ENCODE data around the gene ZNF276. TPM values are rescaled to one million over a fixed set of nuclear protein-coding genes. Genes with fewer than 3 reads are reported as not detected.

The ZNF276 gene
- total RNA-seq, 1 experiment from 2014 or later, result 30.1 TPM

- H3K9ac ChIP-seq (ENCODE audit: low read length), result no peak overlapping the region
- no peaks in the 10 kb centered on the region for H3K4me1 ChIP-seq (ENCODE audit: insufficient read depth, low read length)
- no peaks in the 10 kb centered on the region for H3K9me2 ChIP-seq (replicated peaks; ENCODE audit: low read length)
- no peak overlapping the region for H3K4me2 ChIP-seq (ENCODE audit: low read length)
- POLR2A ChIA-PET (ENCODE audit: unreplicated experiment), result interaction anchor here (0.5 to 0.7 kb wide), 2 partner anchors 29 to 63 kb away, joined by 3 read pairs; no protein-coding TSS in a partner anchor
- H3K9me3 ChIP-seq (ENCODE audit: low read length), result no peaks in the 10 kb centered on the region
- H3K4me3 ChIP-seq (ENCODE audit: low read length), result no peak overlapping the region
- intact Hi-C loops (cut with micrococcal nuclease), result no loop called here
- H3K27me3 ChIP-seq (ENCODE audit: low read length), result no peaks in the 10 kb centered on the region
- BruUV-seq (replicated peaks), result no TSS peak
- peaks cover 29% of the 10 kb centered on the region for H3K36me3 ChIP-seq (ENCODE audit: low read depth, low read length)
- H3F3A ChIP-seq (ENCODE audit: low read length, unreplicated experiment), result no peaks in the 10 kb centered on the region
- ATAC-seq (0 out of 2 replicates have a peak, but pooled peaks have one; percentile 11), DNase-seq (no peak)
- no peaks in the 10 kb centered on the region for H3K79me2 ChIP-seq (ENCODE audit: low read length)
- no peak overlapping the region for H2AFZ ChIP-seq (ENCODE audit: low read length)
- H4K20me1 ChIP-seq (ENCODE audit: low read length), result no peaks in the 10 kb centered on the region
- TF ChIP-seq EZH2 (IDR thresholded peaks at IDR 0.05; ENCODE audit: low read length, unreplicated experiment) (no peak), EZH2phosphoT487 (IDR thresholded peaks at IDR 0.05; ENCODE audit: borderline replicate concordance, low read length) (no peak), CTCF (conservative IDR thresholded peaks at IDR 0.05; ENCODE audit: low read depth, low read length) (no peak)
- CTCF ChIA-PET, result interaction anchor here (0.8 kb wide), 1 partner anchor 35 kb away, joined by 4 read pairs; no protein-coding TSS in a partner anchor
- no peak overlapping the region for H3K27ac ChIP-seq (ENCODE audit: low read length)
Observed at GRCh38 chr16:89741342-89742014, 20.1 kb downstream of the ZNF276 start.

- no peaks in the 10 kb centered on the region for H3K27me3 ChIP-seq (ENCODE audit: low read length)
- intact Hi-C loops (cut with micrococcal nuclease), result no loop called here
- H3K4me2 ChIP-seq (ENCODE audit: low read length), result no peak overlapping the region
- CTCF ChIA-PET, result no interaction called here
- H3K9ac ChIP-seq (ENCODE audit: low read length), result no peak overlapping the region
- H3K36me3 ChIP-seq (ENCODE audit: low read depth, low read length), result peaks cover 20% of the 10 kb centered on the region; the same call in 1 of the 2 replicates
- H3K4me1 ChIP-seq (ENCODE audit: insufficient read depth, low read length), result no peaks in the 10 kb centered on the region
- H3F3A ChIP-seq (ENCODE audit: low read length, unreplicated experiment), result no peaks in the 10 kb centered on the region
- H3K9me3 ChIP-seq (ENCODE audit: low read length), result no peaks in the 10 kb centered on the region
- no peaks in the 10 kb centered on the region for H3K9me2 ChIP-seq (replicated peaks; ENCODE audit: low read length)
- no peaks in the 10 kb centered on the region for H4K20me1 ChIP-seq (ENCODE audit: low read length)
- no TSS peak for BruUV-seq (replicated peaks)
- no peak overlapping the region for H2AFZ ChIP-seq (ENCODE audit: low read length)
- H3K27ac ChIP-seq (ENCODE audit: low read length), result no peak overlapping the region
- no peak overlapping the region for H3K4me3 ChIP-seq (ENCODE audit: low read length)
- POLR2A ChIA-PET (ENCODE audit: unreplicated experiment), result no interaction called here
- DNase-seq (no peak), ATAC-seq (no peak)
- H3K79me2 ChIP-seq (ENCODE audit: low read length), result no peaks in the 10 kb centered on the region
- no peak for TF ChIP-seq EZH2phosphoT487 (IDR thresholded peaks at IDR 0.05; ENCODE audit: borderline replicate concordance, low read length)
- TF ChIP-seq CTCF (conservative IDR thresholded peaks at IDR 0.05; ENCODE audit: low read depth, low read length), result no peak
- TF ChIP-seq EZH2 (IDR thresholded peaks at IDR 0.05; ENCODE audit: low read length, unreplicated experiment), result no peak
Observed at GRCh38 chr16:89742948-89743347, 21.6 kb downstream of the ZNF276 start.

- no peak for DNase-seq
- no peaks in the 10 kb centered on the region for H3K9me3 ChIP-seq (ENCODE audit: low read length)
- peaks cover 5% of the 10 kb centered on the region; the same call in 1 of the 2 replicates for H3K36me3 ChIP-seq (ENCODE audit: low read depth, low read length)
- H3K27me3 ChIP-seq (ENCODE audit: low read length), result no peaks in the 10 kb centered on the region
- no peak for ATAC-seq
- no peaks in the 10 kb centered on the region for H3K4me1 ChIP-seq (ENCODE audit: insufficient read depth, low read length)
- no peak overlapping the region for H3K4me2 ChIP-seq (ENCODE audit: low read length)
- no peak overlapping the region for H2AFZ ChIP-seq (ENCODE audit: low read length)
- POLR2A ChIA-PET (ENCODE audit: unreplicated experiment), result no interaction called here
- no peaks in the 10 kb centered on the region for H3K79me2 ChIP-seq (ENCODE audit: low read length)
- H3K9me2 ChIP-seq (replicated peaks; ENCODE audit: low read length), result no peaks in the 10 kb centered on the region
- TF ChIP-seq EZH2 (IDR thresholded peaks at IDR 0.05; ENCODE audit: low read length, unreplicated experiment), result no peak
- TF ChIP-seq EZH2phosphoT487 (IDR thresholded peaks at IDR 0.05; ENCODE audit: borderline replicate concordance, low read length), result no peak
- CTCF ChIA-PET, result no interaction called here
- H3K9ac ChIP-seq (ENCODE audit: low read length), result no peak overlapping the region
- H3K4me3 ChIP-seq (ENCODE audit: low read length), result no peak overlapping the region
- H3K27ac ChIP-seq (ENCODE audit: low read length), result no peak overlapping the region
- BruUV-seq (replicated peaks), result no TSS peak
- H3F3A ChIP-seq (ENCODE audit: low read length, unreplicated experiment), result no peaks in the 10 kb centered on the region
- H4K20me1 ChIP-seq (ENCODE audit: low read length), result no peaks in the 10 kb centered on the region
- intact Hi-C loops (cut with micrococcal nuclease), result no loop called here
Observed at GRCh38 chr16:89744813-89745212, 23.5 kb downstream of the ZNF276 start.

All from PC-3 (cell line).